Body of pancreas (tissue), 4 donors: Measurements from ENCODE around the gene PIK3AP1. TPM values are rescaled to one million over a fixed set of nuclear protein-coding genes. Genes with fewer than 3 reads are reported as not detected.
A peak's percentile ranks its signal among the peaks of the same experiment; 100 is the strongest.

Source experiments
- ATAC-seq: fragments of 150-250 bp; one replicate; pipeline ENCODE4 v1.9.1; 2016
- DNase-seq, 4 donors: peaks; one replicate each; pipeline ENCODE4 v3.0.0-alpha.2; 2019
- H3K27ac ChIP-seq, 4 donors: fragments of 200-600 bp; sonication (generic); 1 replicate in 3 of 4; 2 replicates in 1 of 4; pipeline versions ENCODE4 v1.5.1 to v1.6.1; 2016 to 2019; ENCODE audit warnings: mild to moderate bottlenecking in 1 of 4, mixed read lengths in 1 of 4, moderate library complexity in 1 of 4
- H3K27me3 ChIP-seq, 2 donors: fragments of 200-600 bp; sonication (generic); one replicate each; pipeline ENCODE4 v1.6.0; 2016; ENCODE audit warnings: mild to moderate bottlenecking in 1 of 2
- H3K36me3 ChIP-seq, 2 donors: fragments of 200-600 bp; sonication (generic); replicated peaks in 1 of 2; 2 replicates each; pipeline ENCODE4 v1.5.1; 2016; ENCODE audit warnings: low read depth in 2 of 2; ENCODE audit not compliant: insufficient read depth in 1 of 2
- H3K4me1 ChIP-seq: fragments of 200-600 bp; sonication (generic); one replicate; pipeline ENCODE4 v1.6.0; 2016
- H3K4me3 ChIP-seq, 2 donors: fragments of 200-600 bp; sonication (generic); 1 replicate in 1 of 2; 2 replicates in 1 of 2; pipeline ENCODE4 v1.5.1; 2016 to 2019
- H3K9me3 ChIP-seq, 3 donors: fragments of 200-600 bp; sonication (generic); 1 replicate in 2 of 3; 2 replicates in 1 of 3; pipeline ENCODE4 v1.5.1; 2016
- POLR2A ChIP-seq, 3 donors: fragments of 450-650 bp; IDR thresholded peaks; one replicate each; pipeline ENCODE4 v1.6.1; 2016; ENCODE audit warnings: antibody characterized with exemption in 3 of 3, mild to moderate bottlenecking in 2 of 3
- WGBS, 2 donors: methylation state at CpG; one replicate each; pipeline ENCODE4 v1.1.5; 2017; 5-methylcytosine and 5-hydroxymethylcytosine counted together
- intact Hi-C: fragments of 100-400 bp; cut with DNase I; formaldehyde crosslinking; loops from one replicate; pipeline ENCODE4 v1.15.1; 2023
- total RNA-seq, 2 donors: library from RNA; depleted of rRNA; stranded (reverse); fragments of >200 nt; gene quantifications; one replicate each; pipeline ENCODE4 v1.1.0, GENCODE V29; 2016
- TF ChIP-seq, protein P1 (sequence below), 7 experiments: fragments of 450-650 bp in 4 of 7; fragments of 200-600 bp in 3 of 7; sonication (generic) in 3 of 7; IDR thresholded peaks; one replicate each; pipeline ENCODE4 v1.5.1; 2016 to 2019; ENCODE audit warnings: antibody characterized with exemption in 7 of 7

The PIK3AP1 gene
- total RNA-seq, 2 donors from 2014 or later, result 28.0 to 37.2 TPM

DNA sequence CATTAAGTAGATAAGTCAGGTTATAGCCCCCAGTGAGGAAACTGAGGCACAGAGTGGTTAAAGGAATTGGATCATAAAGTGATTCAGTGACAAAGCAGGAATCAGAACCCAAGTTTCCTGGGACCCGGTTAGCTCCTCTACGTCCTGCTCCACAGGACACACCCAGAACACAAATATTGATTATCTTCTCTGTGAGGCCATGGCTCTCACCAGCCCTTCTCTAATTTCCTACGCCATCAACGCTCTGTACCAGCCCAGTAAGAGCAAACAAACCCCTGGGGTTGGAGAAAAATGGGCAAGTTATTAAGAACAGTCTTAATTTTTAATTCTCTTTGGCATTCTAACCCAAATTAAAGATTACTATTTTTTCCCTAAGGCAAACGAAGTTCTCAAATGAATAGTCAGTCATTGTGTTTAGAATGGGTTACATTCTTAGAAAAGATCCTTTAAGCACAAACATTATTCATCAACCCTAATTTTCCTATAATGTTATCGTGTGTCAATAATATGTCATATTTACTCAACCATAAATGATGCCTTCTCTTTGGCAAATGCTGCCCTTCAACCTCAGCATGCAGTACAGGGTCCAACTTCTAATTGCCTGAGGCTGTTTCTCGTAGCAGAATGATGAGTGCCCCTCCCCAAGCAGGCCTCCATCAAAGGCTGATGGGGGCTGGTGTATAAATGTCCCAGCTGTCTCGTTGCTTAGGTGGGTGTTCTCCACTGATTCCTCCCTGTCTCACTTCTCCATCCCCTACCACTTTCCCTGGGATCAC is 108.1 kb downstream of the PIK3AP1 start:
- H3K36me3 ChIP-seq, result peaks cover 0 to 13% of the 10 kb centered on the region in 2 donors
- WGBS, 2 donors, result 71 to 85% methylated on average over 8 of the region's 8 CpGs
- TF ChIP-seq, protein P1, sequence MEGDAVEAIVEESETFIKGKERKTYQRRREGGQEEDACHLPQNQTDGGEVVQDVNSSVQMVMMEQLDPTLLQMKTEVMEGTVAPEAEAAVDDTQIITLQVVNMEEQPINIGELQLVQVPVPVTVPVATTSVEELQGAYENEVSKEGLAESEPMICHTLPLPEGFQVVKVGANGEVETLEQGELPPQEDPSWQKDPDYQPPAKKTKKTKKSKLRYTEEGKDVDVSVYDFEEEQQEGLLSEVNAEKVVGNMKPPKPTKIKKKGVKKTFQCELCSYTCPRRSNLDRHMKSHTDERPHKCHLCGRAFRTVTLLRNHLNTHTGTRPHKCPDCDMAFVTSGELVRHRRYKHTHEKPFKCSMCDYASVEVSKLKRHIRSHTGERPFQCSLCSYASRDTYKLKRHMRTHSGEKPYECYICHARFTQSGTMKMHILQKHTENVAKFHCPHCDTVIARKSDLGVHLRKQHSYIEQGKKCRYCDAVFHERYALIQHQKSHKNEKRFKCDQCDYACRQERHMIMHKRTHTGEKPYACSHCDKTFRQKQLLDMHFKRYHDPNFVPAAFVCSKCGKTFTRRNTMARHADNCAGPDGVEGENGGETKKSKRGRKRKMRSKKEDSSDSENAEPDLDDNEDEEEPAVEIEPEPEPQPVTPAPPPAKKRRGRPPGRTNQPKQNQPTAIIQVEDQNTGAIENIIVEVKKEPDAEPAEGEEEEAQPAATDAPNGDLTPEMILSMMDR (IDR thresholded peaks at IDR 0.05), result no peak
- no peak for TF ChIP-seq POLR2A (IDR thresholded peaks at IDR 0.05)
- H3K4me1 ChIP-seq, result no peaks in the 10 kb centered on the region
- H3K9me3 ChIP-seq, result no peaks in the 10 kb centered on the region
- no peak overlapping the region for H3K4me3 ChIP-seq
- H3K27ac ChIP-seq, result peak overlapping the region in 1 of 4 donors; percentile 2
- H3K27me3 ChIP-seq, result no peaks in the 10 kb centered on the region
- intact Hi-C loops, result no loop called here
- no peak for DNase-seq
- ATAC-seq, result no peak

DNA sequence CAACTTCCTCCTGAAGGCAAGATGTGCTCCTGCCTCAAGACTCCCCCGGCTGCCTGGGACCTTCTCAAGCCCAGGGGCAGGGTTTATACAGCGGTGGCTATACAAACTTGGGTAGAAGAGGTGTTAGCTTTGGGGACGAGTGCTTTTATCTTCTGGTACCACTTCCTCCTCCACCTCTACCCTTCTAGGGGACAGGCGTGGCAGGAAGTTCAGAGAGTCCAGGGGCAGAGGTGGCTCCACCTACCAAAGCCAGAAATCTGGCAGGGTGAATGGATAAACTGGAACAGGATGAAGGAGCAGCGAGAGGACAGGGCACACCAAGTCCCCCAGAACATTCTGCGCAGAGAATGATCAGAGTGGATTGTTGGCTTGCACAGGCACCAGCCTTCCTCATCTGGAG is 109.5 kb downstream of the PIK3AP1 start:
- H3K27ac ChIP-seq, result no peak overlapping the region
- no peaks in the 10 kb centered on the region for H3K27me3 ChIP-seq
- DNase-seq (no peak), ATAC-seq (no peak)
- 81% methylated on average over 6 of the region's 6 CpGs for WGBS, 2 donors
- intact Hi-C loops, result no loop called here
- TF ChIP-seq POLR2A (IDR thresholded peaks at IDR 0.05), result no peak
- TF ChIP-seq, protein P1 (IDR thresholded peaks at IDR 0.05), result no peak
- no peaks in the 10 kb centered on the region for H3K9me3 ChIP-seq
- H3K4me1 ChIP-seq, result no peaks in the 10 kb centered on the region
- H3K36me3 ChIP-seq, result peaks cover 0 to 11% of the 10 kb centered on the region in 2 donors
- H3K4me3 ChIP-seq, result no peak overlapping the region

DNA sequence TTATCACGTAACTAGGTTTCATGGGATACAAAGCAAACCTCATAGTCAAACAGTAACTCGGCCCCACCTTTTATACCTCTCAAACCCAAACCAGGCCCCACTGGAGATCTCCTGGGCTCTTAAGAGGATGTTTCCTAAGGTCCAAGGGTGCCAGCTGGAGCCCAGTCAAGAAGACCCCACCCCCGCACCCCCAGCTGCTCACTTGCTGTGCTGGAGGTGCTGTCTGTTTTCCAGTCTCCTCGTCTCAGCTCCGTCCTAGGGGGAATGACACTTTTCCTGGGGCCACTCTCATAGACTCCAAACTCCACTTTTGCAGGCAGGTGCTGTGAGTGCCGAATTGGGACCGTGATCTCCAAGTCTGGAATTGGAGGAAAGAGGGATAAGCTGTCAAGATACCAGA is 110.8 kb downstream of the PIK3AP1 start:
- TF ChIP-seq POLR2A (IDR thresholded peaks at IDR 0.05), result no peak
- TF ChIP-seq, protein P1 (IDR thresholded peaks at IDR 0.05), result no peak
- Histone ChIP-seq H3K4me1 (no peaks in the 10 kb centered on the region), H3K9me3 (no peaks in the 10 kb centered on the region), H3K36me3 (peaks cover 0 to 8% of the 10 kb centered on the region in 2 donors), H3K27me3 (no peaks in the 10 kb centered on the region), H3K27ac (no peak overlapping the region), H3K4me3 (no peak overlapping the region)
- WGBS, 2 donors, result 89 to 94% methylated on average over 7 of the region's 7 CpGs
- intact Hi-C loops, result no loop called here
- ATAC-seq (no peak), DNase-seq (no peak)

DNA sequence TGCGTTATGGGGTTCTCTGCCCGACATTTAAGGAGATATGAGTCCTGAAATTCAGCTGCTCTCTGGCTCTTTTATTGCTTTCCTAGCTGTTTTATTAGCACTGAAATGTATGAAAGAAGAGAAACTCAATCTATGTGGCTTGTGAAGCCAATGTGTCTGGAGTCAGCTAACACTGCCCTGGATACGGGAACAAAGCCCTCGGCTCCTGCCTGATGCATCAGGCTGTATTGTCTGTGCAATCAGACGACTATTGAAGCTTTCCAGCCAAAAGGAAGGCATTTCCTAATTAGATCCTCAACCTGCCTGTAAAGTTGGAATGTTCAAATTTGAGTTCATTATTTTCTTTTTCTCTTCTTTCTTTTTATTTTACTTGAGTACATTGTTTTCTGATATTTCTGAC is 111.5 kb downstream of the PIK3AP1 start:
- Histone ChIP-seq H3K4me3 (no peak overlapping the region), H3K4me1 (no peaks in the 10 kb centered on the region), H3K27me3 (no peaks in the 10 kb centered on the region), H3K27ac (no peak overlapping the region), H3K9me3 (no peaks in the 10 kb centered on the region), H3K36me3 (peaks cover 0 to 8% of the 10 kb centered on the region in 2 donors)
- DNase-seq (no peak), ATAC-seq (no peak)
- intact Hi-C loops, result no loop called here
- WGBS, 2 donors, result 86 to 88% methylated on average over 5 of the region's 5 CpGs
- no peak for TF ChIP-seq POLR2A (IDR thresholded peaks at IDR 0.05)
- TF ChIP-seq, protein P1 (IDR thresholded peaks at IDR 0.05), result no peak

DNA sequence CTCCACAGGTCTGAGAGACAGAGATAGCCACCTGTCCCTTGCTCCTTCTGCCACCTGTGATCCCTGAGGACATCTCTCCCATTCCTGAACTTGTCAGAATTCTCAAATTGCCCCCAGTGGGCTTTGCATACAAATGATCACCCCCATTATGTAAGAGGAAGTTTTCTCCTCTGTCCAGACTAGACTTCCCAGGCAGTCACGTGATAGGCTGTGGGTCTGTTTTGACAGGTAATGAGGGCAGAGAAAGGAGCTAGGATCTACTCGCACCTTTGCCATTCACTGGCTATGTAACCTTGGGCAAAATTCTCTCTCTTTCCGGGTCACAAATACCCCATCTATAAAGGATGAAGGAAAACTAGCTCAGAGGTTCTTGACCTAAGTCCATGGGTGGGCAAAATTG is 112.1 kb downstream of the PIK3AP1 start:
- DNase-seq, result no peak
- TF ChIP-seq POLR2A (IDR thresholded peaks at IDR 0.05), result no peak
- TF ChIP-seq, protein P1 (IDR thresholded peaks at IDR 0.05), result no peak
- no peak for ATAC-seq
- no peaks in the 10 kb centered on the region for H3K4me1 ChIP-seq
- no peak overlapping the region for H3K27ac ChIP-seq
- intact Hi-C loops, result no loop called here
- H3K36me3 ChIP-seq, result peaks cover 0 to 6% of the 10 kb centered on the region in 2 donors
- no peaks in the 10 kb centered on the region for H3K27me3 ChIP-seq
- no peaks in the 10 kb centered on the region for H3K9me3 ChIP-seq
- no peak overlapping the region for H3K4me3 ChIP-seq
- WGBS, 2 donors, result 88 to 98% methylated on average over 3 of the region's 3 CpGs
